H1 (cell line): ENCODE data around the gene HSF2. TPM values are rescaled to one million over a fixed set of nuclear protein-coding genes. Genes with fewer than 3 reads are reported as not detected.

Experiments
- ATF2 ChIP-seq: IDR thresholded peaks from 2 replicates; pipeline ENCODE4 v1.6.1; 2012; ENCODE audit warnings: low read length, inconsistent platforms
- CHD7 ChIP-seq: fragments of 300-600 bp; sonication (generic); IDR thresholded peaks from 2 replicates; pipeline ENCODE4 v1.7.1; 2012; ENCODE audit warnings: low read length, moderate library complexity, mild to moderate bottlenecking, inconsistent platforms; ENCODE audit not compliant: insufficient replicate concordance
- CTBP2 ChIP-seq: IDR thresholded peaks from 2 replicates; pipeline ENCODE4 v1.7.0; 2011; ENCODE audit warnings: borderline replicate concordance, mild to moderate bottlenecking, moderate library complexity, mixed read lengths, low read length; ENCODE audit not compliant: insufficient read depth, insufficient read length
- HDAC2 ChIP-seq, 2 experiments: fragments of 300-600 bp in 1 of 2; sonication (generic) in 1 of 2; IDR thresholded peaks; 2 replicates each; pipeline ENCODE4 v1.6.1; 2011 to 2012; ENCODE audit warnings: low read depth in 2 of 2, low read length in 2 of 2, mild to moderate bottlenecking in 2 of 2, moderate library complexity in 2 of 2, borderline replicate concordance in 1 of 2, inconsistent platforms in 1 of 2
- KDM5A ChIP-seq: fragments of 200-600 bp; IDR thresholded peaks from 2 replicates; pipeline ENCODE4 v1.7.1; 2012; ENCODE audit warnings: mild to moderate bottlenecking, low read length, inconsistent platforms, mixed read lengths
- SAP30 ChIP-seq: fragments of 300-600 bp; sonication (generic); IDR thresholded peaks from 2 replicates; pipeline ENCODE4 v1.7.1; 2012; ENCODE audit warnings: low read length, moderate library complexity, mild to moderate bottlenecking, inconsistent platforms; ENCODE audit not compliant: insufficient read depth, insufficient replicate concordance
- TAF1 ChIP-seq: IDR thresholded peaks from 2 replicates; pipeline ENCODE4 v1.6.1; 2011; ENCODE audit warnings: mild to moderate bottlenecking, low read depth, low read length
- polyA plus RNA-seq, 7 experiments: library from polyadenylated mRNA; depleted of rRNA in 3 of 7; stranded (reverse) in 5 of 7; unstranded in 2 of 7; fragments of >200 nt in 5 of 7; fragments of 200-250 nt in 2 of 7; gene quantifications; 1 replicate in 5 of 7; 2 replicates in 1 of 7; 4 replicates in 1 of 7; pipeline versions ENCODE4 v1.2.1 to v1.2.3, GENCODE V29; 2011 to 2013; ENCODE audit warnings: missing spikeins in 2 of 7, mixed read lengths in 2 of 7
- total RNA-seq: library from RNA; stranded (reverse); fragmentation: NEBNext Ultra II Directional; extraction: Animal tissue kit (Norgen Biotek cat#: 25700); gene quantifications from 2 replicates; pipeline ENCODE4 v1.2.1, GENCODE V29; 2021

The HSF2 gene
- total and polyA plus RNA-seq, 2 of the 8 experiments (the other 6 are each of a cell fraction or from before 2014, with no cell fraction given) = 16.3 to 18.3 TPM

- TF ChIP-seq CHD7 = no peak
- TF ChIP-seq SAP30 = no peak
- TF ChIP-seq HDAC2 (IDR thresholded peaks at IDR 0.05; ENCODE audit: borderline replicate concordance in 1 of 2, low read depth in 2 of 2, low read length in 2 of 2) = no peak
- TF ChIP-seq KDM5A = no peak
- TF ChIP-seq TAF1 = no peak
- TF ChIP-seq ATF2 = no peak
- no peak for TF ChIP-seq CTBP2
Measured at GRCh38 chr6:122372647-122373046, 26.8 kb upstream of the HSF2 start (continued).
